Daoy (cell line): ENCODE results near the gene MOBP. TPM values are rescaled to one million over a fixed set of nuclear protein-coding genes. Genes with fewer than 3 reads are reported as not detected.
"Not testable (repeated sequence)": the region's sequence is repeated elsewhere in the genome, so short reads cannot be mapped to it uniquely, and the experiment has no call there.

Experiments used
- DNase-seq: peaks from one replicate; pipeline ENCODE4 v3.0.0-alpha.2; 2015; ENCODE audit warnings: low read depth
- total RNA-seq: library from RNA; depleted of rRNA; stranded (reverse); fragments of >200 nt; shearing (Covaris generic); gene quantifications from 2 replicates; pipeline ENCODE4 v1.2.3, GENCODE V29; 2014

Gene MOBP
- total RNA-seq, 1 experiment from 2014 or later = not detected

GRCh38 chr3:39449796-39450195, 17.7 kb upstream of the MOBP start:
- no peak for DNase-seq

- DNase-seq = no peak
Measured at GRCh38 chr3:39453134-39453533, 14.3 kb upstream of the MOBP start.

GRCh38 chr3:39453872-39454271, 13.6 kb upstream of the MOBP start:
- DNase-seq = not testable (repeated sequence)

GRCh38 chr3:39454591-39455217, 12.8 kb upstream of the MOBP start:
- no peak for DNase-seq

- DNase-seq = no peak
Measured at GRCh38 chr3:39456159-39456558, 11.3 kb upstream of the MOBP start.

GRCh38 chr3:39457361-39457760, 10.1 kb upstream of the MOBP start:
- DNase-seq = no peak

GRCh38 chr3:39458579-39458978, 8.9 kb upstream of the MOBP start:
- DNase-seq = not testable (repeated sequence)

- DNase-seq = no peak
Measured at GRCh38 chr3:39460677-39461076, 6.8 kb upstream of the MOBP start.

- no peak for DNase-seq
Measured at GRCh38 chr3:39463269-39463668, 4.2 kb upstream of the MOBP start.

- no peak for DNase-seq
Measured at GRCh38 chr3:39466988-39467387, 492 bp upstream of the MOBP start.

GRCh38 chr3:39468108-39468436, 592 bp downstream of the MOBP start:
- DNase-seq = no peak

GRCh38 chr3:39469258-39469657, 1.8 kb downstream of the MOBP start:
- DNase-seq = no peak

- DNase-seq = no peak
Measured at GRCh38 chr3:39469945-39470344, 2.5 kb downstream of the MOBP start.

GRCh38 chr3:39471652-39472051, 4.2 kb downstream of the MOBP start:
- no peak for DNase-seq

- no peak for DNase-seq
Measured at GRCh38 chr3:39473452-39474125, 6.1 kb downstream of the MOBP start.

- no peak for DNase-seq
Measured at GRCh38 chr3:39474126-39474515, 6.6 kb downstream of the MOBP start.

- no peak for DNase-seq
Measured at GRCh38 chr3:39476783-39477182, 9.3 kb downstream of the MOBP start.

GRCh38 chr3:39478226-39478625, 10.7 kb downstream of the MOBP start:
- no peak for DNase-seq

GRCh38 chr3:39479701-39480414, 12.4 kb downstream of the MOBP start:
- no peak for DNase-seq

- no peak for DNase-seq
Measured at GRCh38 chr3:39485547-39485946, 18.1 kb downstream of the MOBP start.

GRCh38 chr3:39491014-39491413, 23.5 kb downstream of the MOBP start:
- DNase-seq = no peak

GRCh38 chr3:39491733-39492350, 24.4 kb downstream of the MOBP start:
- no peak for DNase-seq

- DNase-seq = no peak
Measured at GRCh38 chr3:39494781-39495180, 27.3 kb downstream of the MOBP start.
